ENCODE data around the gene RRP7A. TPM values are rescaled to one million over a fixed set of nuclear protein-coding genes. Genes with fewer than 3 reads are reported as not detected.
A peak's percentile ranks its signal among the peaks of the same experiment; 100 is the strongest.
"Not testable (repeated sequence)": the region's sequence is repeated elsewhere in the genome, so short reads cannot be mapped to it uniquely, and the experiment has no call there.

RRP7A gene, protein sequence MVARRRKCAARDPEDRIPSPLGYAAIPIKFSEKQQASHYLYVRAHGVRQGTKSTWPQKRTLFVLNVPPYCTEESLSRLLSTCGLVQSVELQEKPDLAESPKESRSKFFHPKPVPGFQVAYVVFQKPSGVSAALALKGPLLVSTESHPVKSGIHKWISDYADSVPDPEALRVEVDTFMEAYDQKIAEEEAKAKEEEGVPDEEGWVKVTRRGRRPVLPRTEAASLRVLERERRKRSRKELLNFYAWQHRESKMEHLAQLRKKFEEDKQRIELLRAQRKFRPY
- total RNA-seq, result 10 to 100 TPM; 53.1 to 57.5 TPM

GRCh38 chr22:42519525-42520401, at the start of gene RRP7A:
TSS of gene RRP7A (minus strand) at chr22:42519796. CDS start at chr22:42519786, 10 bp downstream.
- H3K27ac Mint-ChIP-seq, result peak within 1 kb of the TSS; percentile 96
- H3K4me3 Mint-ChIP-seq, result peak within 1 kb of the TSS; percentile 97
- no peaks in the 10 kb centered on the region for H3K27me3 Mint-ChIP-seq
- peak; percentile 85 for DNase-seq
- peaks cover 7% of the 10 kb centered on the region for H3K36me3 Mint-ChIP-seq (ENCODE audit: low read depth)
- ChIA-PET POLR2A (no interaction called here), CTCF (no interaction called here)
- H3K9me3 Mint-ChIP-seq, result no peaks in the 10 kb centered on the region
- H3K4me1 Mint-ChIP-seq, result peaks cover 13% of the 10 kb centered on the region

DNA sequence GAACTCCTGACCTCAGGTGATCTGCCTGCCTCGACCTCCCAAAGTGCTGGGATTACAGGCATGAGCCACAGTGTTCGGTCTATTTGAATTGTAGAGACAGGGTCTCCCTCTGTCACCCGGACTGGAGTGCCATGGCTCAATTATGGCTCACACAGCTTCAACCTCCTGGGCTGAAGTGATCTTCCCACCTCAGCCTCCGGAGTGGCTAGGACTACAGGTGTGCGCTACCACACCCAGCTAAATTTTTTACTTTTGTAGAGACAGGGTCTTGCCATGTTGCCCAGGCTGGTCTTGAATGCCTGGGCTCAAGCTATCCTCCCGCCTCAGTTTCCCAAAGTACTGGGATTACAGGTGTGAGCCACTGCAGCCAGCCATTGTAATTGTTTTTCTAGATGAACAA, 48.4 kb upstream of the RRP7A start:
- not testable (repeated sequence) for H3K9me3 Mint-ChIP-seq; H3K4me3 Mint-ChIP-seq; DNase-seq; H3K4me1 Mint-ChIP-seq; H3K27me3 Mint-ChIP-seq; H3K36me3 Mint-ChIP-seq (ENCODE audit: low read depth); H3K27ac Mint-ChIP-seq
- POLR2A ChIA-PET, result interaction anchor here (0.7 kb wide), 1 partner anchor 48 kb away, joined by 4 read pairs; no protein-coding TSS in a partner anchor
- CTCF ChIA-PET, result interaction anchor here (0.7 kb wide), 1 partner anchor 28 kb away, joined by 3 read pairs; no protein-coding TSS in a partner anchor

- ChIA-PET CTCF (interaction anchor here (0.6 to 1.2 kb wide), 2 partner anchors 16 to 25 kb away, joined by 3 read pairs; no protein-coding TSS in a partner anchor), POLR2A (interaction anchor here (0.5 kb wide), 1 partner anchor 393 kb away, joined by 3 read pairs; no protein-coding TSS in a partner anchor)
- no peak for DNase-seq
- no peaks in the 10 kb centered on the region for H3K4me1 Mint-ChIP-seq
- H3K27me3 Mint-ChIP-seq, result no peaks in the 10 kb centered on the region
- no peak overlapping the region for H3K4me3 Mint-ChIP-seq
- H3K27ac Mint-ChIP-seq, result no peak overlapping the region
- H3K9me3 Mint-ChIP-seq, result no peaks in the 10 kb centered on the region
- H3K36me3 Mint-ChIP-seq (ENCODE audit: low read depth), result peaks cover 3% of the 10 kb centered on the region
These were observed 46.4 kb upstream of the RRP7A start for GRCh38 chr22:42565956-42566355.

GRCh38 chr22:42564699-42565098, 45.1 kb upstream of the RRP7A start:
- Mint-ChIP-seq H3K27ac (no peak overlapping the region), H3K4me1 (no peaks in the 10 kb centered on the region), H3K36me3 (ENCODE audit: low read depth) (peaks cover 3% of the 10 kb centered on the region), H3K27me3 (no peaks in the 10 kb centered on the region), H3K9me3 (no peaks in the 10 kb centered on the region), H3K4me3 (no peak overlapping the region)
- ChIA-PET CTCF (no interaction called here), POLR2A (no interaction called here)
- DNase-seq, result no peak

DNA sequence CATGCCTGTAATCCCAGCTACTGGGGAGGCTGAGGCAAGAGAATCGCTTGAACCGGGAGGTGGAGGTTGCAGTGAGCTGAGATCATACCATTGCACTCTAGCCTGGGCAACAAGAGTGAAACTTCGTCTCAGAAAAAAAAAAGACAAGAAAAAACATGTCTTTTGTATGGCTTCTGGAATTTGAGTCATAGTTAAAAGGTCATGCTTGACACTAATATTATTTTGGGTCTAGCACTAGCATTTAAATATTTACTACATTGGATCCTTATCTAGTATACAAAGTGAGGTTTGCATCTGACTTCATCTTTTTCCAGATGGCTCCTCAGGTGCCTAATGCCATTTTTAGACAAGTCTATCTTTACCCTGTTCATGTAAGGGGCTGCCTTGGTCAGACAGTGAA, 44.3 kb upstream of the RRP7A start:
- H3K9me3 Mint-ChIP-seq; POLR2A ChIA-PET; H3K27ac Mint-ChIP-seq; H3K4me1 Mint-ChIP-seq; H3K27me3 Mint-ChIP-seq; H3K4me3 Mint-ChIP-seq; DNase-seq; CTCF ChIA-PET; H3K36me3 Mint-ChIP-seq (ENCODE audit: low read depth): not testable (repeated sequence)

GRCh38 chr22:42562684-42563083, 43.1 kb upstream of the RRP7A start:
- H3K27ac Mint-ChIP-seq, result no peak overlapping the region
- H3K36me3 Mint-ChIP-seq (ENCODE audit: low read depth), result peaks cover 3% of the 10 kb centered on the region
- CTCF ChIA-PET, result interaction anchor here (0.6 kb wide), 1 partner anchor 68 kb away, joined by 5 read pairs; no protein-coding TSS in a partner anchor
- H3K27me3 Mint-ChIP-seq, result no peaks in the 10 kb centered on the region
- H3K4me3 Mint-ChIP-seq, result no peak overlapping the region
- no peaks in the 10 kb centered on the region for H3K9me3 Mint-ChIP-seq
- no peak for DNase-seq
- no peaks in the 10 kb centered on the region for H3K4me1 Mint-ChIP-seq
- POLR2A ChIA-PET, result no interaction called here

GRCh38 chr22:42562279-42562678, 42.7 kb upstream of the RRP7A start:
- ChIA-PET CTCF (interaction anchor here (0.6 kb wide), 1 partner anchor 68 kb away, joined by 5 read pairs; no protein-coding TSS in a partner anchor), POLR2A (no interaction called here)
- DNase-seq, result no peak
- no peaks in the 10 kb centered on the region for H3K27me3 Mint-ChIP-seq
- no peaks in the 10 kb centered on the region for H3K4me1 Mint-ChIP-seq
- no peak overlapping the region for H3K27ac Mint-ChIP-seq
- peaks cover 3% of the 10 kb centered on the region for H3K36me3 Mint-ChIP-seq (ENCODE audit: low read depth)
- H3K9me3 Mint-ChIP-seq, result no peaks in the 10 kb centered on the region
- no peak overlapping the region for H3K4me3 Mint-ChIP-seq

DNA sequence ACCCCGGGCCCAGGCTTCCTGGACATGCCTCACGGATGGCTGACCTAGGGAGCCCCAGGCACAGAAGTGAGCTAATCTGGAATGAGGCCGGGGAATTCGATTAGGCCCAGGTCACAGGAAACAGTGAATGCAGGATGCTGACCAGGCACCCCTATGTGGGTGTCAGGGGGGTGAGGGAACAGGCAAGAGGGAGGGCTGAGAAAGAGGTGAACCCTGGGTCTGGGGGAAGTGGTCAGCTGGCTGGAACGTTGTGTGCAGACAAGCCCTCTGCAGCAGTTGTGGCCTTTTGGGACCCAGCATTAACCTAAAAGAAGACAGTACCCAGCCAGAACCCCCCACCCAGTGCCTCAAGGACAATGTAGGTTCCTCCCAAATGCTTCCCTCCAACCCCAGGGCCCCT, 42.3 kb upstream of the RRP7A start:
- H3K27me3 Mint-ChIP-seq, result no peaks in the 10 kb centered on the region
- no peaks in the 10 kb centered on the region for H3K4me1 Mint-ChIP-seq
- no peaks in the 10 kb centered on the region for H3K9me3 Mint-ChIP-seq
- POLR2A ChIA-PET, result no interaction called here
- no peak for DNase-seq
- peaks cover 3% of the 10 kb centered on the region for H3K36me3 Mint-ChIP-seq (ENCODE audit: low read depth)
- CTCF ChIA-PET, result no interaction called here
- H3K4me3 Mint-ChIP-seq, result no peak overlapping the region
- H3K27ac Mint-ChIP-seq, result no peak overlapping the region

- H3K27me3 Mint-ChIP-seq, result no peaks in the 10 kb centered on the region
- ChIA-PET CTCF (interaction anchor here (1.4 to 1.5 kb wide), 3 partner anchors 9 to 25 kb away, joined by 3 to 5 read pairs (median 4); no protein-coding TSS in a partner anchor), POLR2A (interaction anchor here (0.5 kb wide), 1 partner anchor 426 kb away, joined by 3 read pairs; no protein-coding TSS in a partner anchor)
- H3K4me3 Mint-ChIP-seq, result no peak overlapping the region
- H3K9me3 Mint-ChIP-seq, result no peaks in the 10 kb centered on the region
- H3K27ac Mint-ChIP-seq, result no peak overlapping the region
- peak; percentile 33 for DNase-seq
- H3K4me1 Mint-ChIP-seq, result no peaks in the 10 kb centered on the region
- H3K36me3 Mint-ChIP-seq (ENCODE audit: low read depth), result peaks cover 3% of the 10 kb centered on the region
These were observed 41.2 kb upstream of the RRP7A start for GRCh38 chr22:42560781-42561180.

DNA sequence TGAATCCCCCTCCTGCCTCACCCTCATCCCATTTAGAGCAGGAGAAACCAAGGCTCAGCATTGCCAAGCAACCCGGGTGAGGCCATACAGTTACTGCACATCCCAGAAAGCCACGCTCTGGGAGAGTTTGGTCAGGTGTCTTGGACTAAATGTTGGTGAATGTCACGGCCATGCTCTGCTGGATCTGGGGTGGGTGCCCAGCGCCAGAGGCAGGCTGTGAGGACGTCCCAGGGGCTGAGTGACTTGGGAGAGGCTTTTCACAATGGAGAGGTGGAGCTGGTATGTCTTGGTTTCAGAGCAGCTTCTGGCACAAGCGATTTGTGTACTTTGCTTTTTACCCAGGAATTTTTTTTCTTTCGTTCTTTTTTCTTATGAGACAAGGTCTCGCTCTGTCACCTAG, 40.8 kb upstream of the RRP7A start:
- Mint-ChIP-seq H3K36me3 (ENCODE audit: low read depth) (no peaks in the 10 kb centered on the region), H3K27ac (no peak overlapping the region), H3K4me3 (no peak overlapping the region), H3K27me3 (no peaks in the 10 kb centered on the region), H3K9me3 (no peaks in the 10 kb centered on the region), H3K4me1 (no peaks in the 10 kb centered on the region)
- ChIA-PET POLR2A (no interaction called here), CTCF (interaction anchor here (1.4 to 1.5 kb wide), 3 partner anchors 8 to 25 kb away, joined by 3 to 5 read pairs (median 4); no protein-coding TSS in a partner anchor)
- no peak for DNase-seq

DNA sequence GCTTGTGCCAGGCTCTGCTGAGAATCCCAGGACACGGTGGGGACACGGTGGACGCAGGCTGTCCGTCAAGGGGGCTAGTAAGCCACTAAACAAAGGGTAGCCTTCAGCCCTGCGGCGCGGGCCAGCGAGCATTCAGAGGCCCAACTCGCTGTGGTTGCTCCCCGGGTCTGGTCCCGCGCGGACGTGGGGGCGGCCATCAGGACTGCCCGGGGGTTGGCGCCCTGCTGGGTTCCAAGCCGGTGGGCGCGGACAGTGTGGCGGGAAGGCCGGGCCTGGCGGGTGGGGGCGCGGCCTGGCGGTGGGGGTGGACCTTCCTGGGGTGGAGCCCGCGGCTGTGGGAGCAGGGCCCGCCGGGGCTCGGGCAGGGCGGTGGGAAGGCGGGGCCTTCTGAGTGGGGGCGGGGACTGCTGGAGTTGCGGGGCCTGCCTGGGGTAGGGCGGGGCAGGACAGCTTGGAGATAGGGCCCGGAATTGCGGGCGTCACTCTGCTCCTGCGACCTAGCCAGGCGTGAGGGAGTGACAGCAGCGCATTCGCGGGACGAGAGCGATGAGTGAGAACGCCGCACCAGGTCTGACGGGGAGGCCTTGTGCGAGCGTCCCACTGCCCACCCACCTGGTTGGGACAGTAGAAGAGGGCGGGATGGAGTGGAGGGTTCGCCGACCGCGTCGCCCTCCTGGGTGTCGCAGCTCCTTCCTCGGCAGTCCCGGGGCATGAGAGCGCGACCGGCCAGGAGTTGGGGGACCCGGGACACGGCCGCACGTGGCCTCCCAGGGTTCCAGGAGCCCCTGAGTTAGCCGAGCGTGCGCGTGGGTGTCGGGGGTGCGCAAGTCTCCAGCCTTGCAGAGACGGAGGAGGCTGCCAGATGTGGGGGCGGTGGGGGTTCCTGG, 34.1 kb upstream of the RRP7A start, which contains the start of gene SERHL2:
Gene SERHL2, plus strand, starts transcription at position 482 of the 887 bp plus-strand sequence. Its CDS starts 65 bp downstream, at position 547.
- Mint-ChIP-seq H3K27me3 (no peaks in the 10 kb centered on the region), H3K9me3 (no peaks in the 10 kb centered on the region), H3K4me1 (peaks cover 20% of the 10 kb centered on the region), H3K4me3 (peak within 1 kb of the TSS; percentile 73), H3K27ac (peak within 1 kb of the TSS; percentile 82), H3K36me3 (ENCODE audit: low read depth) (no peaks in the 10 kb centered on the region)
- CTCF ChIA-PET, result interaction anchor here (1.2 kb wide), 1 partner anchor 16 kb away, joined by 3 read pairs; no protein-coding TSS in a partner anchor
- POLR2A ChIA-PET, result no interaction called here
- DNase-seq, result peak; percentile 86

DNA sequence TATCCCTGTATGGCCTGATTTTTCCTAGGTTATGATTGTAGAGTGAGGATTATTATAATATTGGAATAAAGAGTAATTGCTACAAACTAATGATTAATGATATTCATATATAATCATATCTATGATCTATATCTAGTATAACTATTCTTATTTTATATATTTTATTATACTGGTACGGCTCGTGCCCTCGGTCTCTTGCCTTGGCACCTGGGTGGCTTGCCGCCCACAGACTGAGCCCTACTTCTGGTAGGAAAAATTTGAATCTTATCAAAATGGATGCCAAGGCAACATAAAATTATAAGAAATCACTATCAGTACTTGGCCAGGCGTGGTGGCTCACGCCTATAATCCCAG, 32.7 kb upstream of the RRP7A start:
- POLR2A ChIA-PET, H3K9me3 Mint-ChIP-seq: not testable (repeated sequence)

More for the DNA sequence above, 32.7 kb upstream of the RRP7A start:
- not testable (repeated sequence) for DNase-seq; H3K27me3 Mint-ChIP-seq; H3K36me3 Mint-ChIP-seq (ENCODE audit: low read depth)
- H3K4me3 Mint-ChIP-seq, result peak overlapping the region; percentile 54
- CTCF ChIA-PET, result interaction anchor here (0.7 to 1.3 kb wide), 3 partner anchors 8 to 1910 kb away, joined by 3 read pairs; no protein-coding TSS in a partner anchor
- peaks cover 20% of the 10 kb centered on the region for H3K4me1 Mint-ChIP-seq
- peak overlapping the region; percentile 77 for H3K27ac Mint-ChIP-seq

All from activated CD4-positive, alpha-beta T cell treated with anti-CD3 and anti-CD28 coated beads, Interleukin-2, amount 10 ng/mL, durations not matched to agents 7 days and 5 days (primary cell).